Heart right ventricle (tissue), 16 donors: Measurements from ENCODE around the gene MIF. TPM values are rescaled to one million over a fixed set of nuclear protein-coding genes. Genes with fewer than 3 reads are reported as not detected.

ENCODE experiments used
- ATAC-seq, 8 donors: fragments of 200-7000 bp; cut with Tn5 transposase; one replicate each; pipeline ENCODE4 v1.9.1; 2020; ENCODE audit warnings: mild to moderate bottlenecking in 8 of 8, moderate library complexity in 8 of 8, moderate number of reproducible peaks in 1 of 8
- DNase-seq, 2 donors: peaks; one replicate each; pipeline ENCODE4 v3.0.0-alpha.2; 2020
- H3K27ac ChIP-seq, 10 donors: fragments of 200-600 bp; sonication (generic) in 2 of 10; one replicate each; pipeline versions ENCODE4 v1.5.0 to v1.8.0; 2020 to 2022; ENCODE audit warnings: mild to moderate bottlenecking in 3 of 10
- H3K27me3 ChIP-seq, 7 donors: fragments of 200-600 bp; one replicate each; pipeline ENCODE4 v1.8.0; 2021 to 2022; ENCODE audit warnings: mild to moderate bottlenecking in 2 of 7
- H3K36me3 ChIP-seq, 9 donors: fragments of 200-600 bp; sonication (generic) in 1 of 9; one replicate each; pipeline versions ENCODE4 v1.5.0 to v1.8.0; 2020 to 2022; ENCODE audit warnings: mild to moderate bottlenecking in 2 of 9
- H3K4me1 ChIP-seq, 9 donors: fragments of 200-600 bp; sonication (generic) in 1 of 9; one replicate each; pipeline versions ENCODE4 v1.5.0 to v1.8.0; 2020 to 2022; ENCODE audit warnings: mild to moderate bottlenecking in 4 of 9
- H3K4me3 ChIP-seq, 10 donors: fragments of 200-600 bp; sonication (generic) in 2 of 10; one replicate each; pipeline versions ENCODE4 v1.5.0 to v1.8.0; 2020 to 2022; ENCODE audit warnings: mild to moderate bottlenecking in 7 of 10, moderate library complexity in 2 of 10
- H3K9me3 ChIP-seq, 11 donors: fragments of 200-600 bp in 10 of 11; sonication (generic) in 2 of 11; one replicate each; pipeline versions ENCODE4 v1.5.0 to v1.8.0; 2013 to 2022; ENCODE audit warnings: mild to moderate bottlenecking in 2 of 11, control low read depth in 1 of 11, moderate library complexity in 1 of 11
- WGBS, 2 donors: extraction: QIAGEN DNeasy Blood & Tissue Kit; methylation state at CpG; one replicate each; pipeline ENCODE4 v1.1.7; 2013; ENCODE audit warnings: inconsistent platforms in 1 of 2; 5-methylcytosine and 5-hydroxymethylcytosine counted together
- intact Hi-C, 10 donors: fragments of 100-400 bp; cut with DNase I; formaldehyde crosslinking; loops; one replicate each; pipeline versions ENCODE4 v1.11.1 to v1.14.2; 2022
- polyA plus RNA-seq, 2 donors: library from polyadenylated mRNA; stranded (reverse); fragments of 200-250 nt; gene quantifications; one replicate each; pipeline ENCODE4 v1.2.3, GENCODE V29; 2013
- total RNA-seq, 10 donors: library from RNA; stranded (reverse); fragmentation: NEBNext Ultra II Directional in 3 of 10; extraction: Animal tissue kit (Norgen Biotek cat#: 25700) in 3 of 10; gene quantifications; one replicate each; pipeline versions ENCODE4 v1.2.1 to v1.2.4, GENCODE V29; 2021 to 2023
- TF ChIP-seq, protein P1 (sequence below), 9 donors: fragments of 200-600 bp; sonication (generic) in 2 of 9; IDR thresholded peaks; one replicate each; pipeline versions ENCODE4 v1.5.0 to v1.8.0; 2021 to 2022; ENCODE audit warnings: antibody characterized with exemption in 9 of 9, mild to moderate bottlenecking in 5 of 9, moderate library complexity in 1 of 9
- donor health status: Arrhythmogenic right ventricular cardiomyopathy.
- donor health status: ischemic (EF 13 %, LVEDD 7.1; RV severe dilation, severe dysfunction).
- donor health status: healthy with polysubstance abuse.
- donor health status: DM: no; HTN: yes; CAD: no.
- donor health status: DM: no; HTN: no; CAD: no.
- donor health status: ischemic (EF 25% LVEDD 6.9; RV normal size, moderate dysfunction).
- donor health status: ischemic (EF 25% LVEDD 5.7; RV mildly dilated, moderate dysfunction).
- donor health status: healthy.
- donor health status: DM: yes; HTN: yes; CAD: no.
- donor health status: Ischemic cardiomyopathy.
- donor health status: ischemic (EF 35%, LVEDD 5.7; RV mildly dilated, moderate dysfunction).
- donor health status: nonischemic (EF 11% LVEDD 7.7; RV severe dilation, severe dysfunction).
- donor health status: DM: yes; HTN: yes; CAD: no.
- donor health status: PGD.
- donor health status: ischemic (EF 29% LVEDD 5.4; RV normal size, mild dysfunction).
- donor health status: nonischemic (EF 23%, LVEDD 6.1; RV moderate dilation, normal function).

Gene MIF
- total and polyA plus RNA-seq, 12 donors, result 135 to 634 (median 228) TPM

GRCh38 chr22:23884140-23884539 is 10.0 kb upstream of the MIF start:
- H3K27me3 ChIP-seq, result no peaks in the 10 kb centered on the region
- no peaks in the 10 kb centered on the region for H3K9me3 ChIP-seq
- H3K27ac ChIP-seq, result no peak overlapping the region
- no peak overlapping the region for H3K4me3 ChIP-seq
- no peak for DNase-seq
- H3K36me3 ChIP-seq, result peaks cover 0 to 65% (median 0%) of the 10 kb centered on the region in 9 donors
- 88 to 94% methylated on average over 9 of the region's 9 CpGs for WGBS, 2 donors
- intact Hi-C loops, result no loop called here
- H3K4me1 ChIP-seq, result peaks cover 0 to 7% (median 0%) of the 10 kb centered on the region in 9 donors
- TF ChIP-seq, protein P1, sequence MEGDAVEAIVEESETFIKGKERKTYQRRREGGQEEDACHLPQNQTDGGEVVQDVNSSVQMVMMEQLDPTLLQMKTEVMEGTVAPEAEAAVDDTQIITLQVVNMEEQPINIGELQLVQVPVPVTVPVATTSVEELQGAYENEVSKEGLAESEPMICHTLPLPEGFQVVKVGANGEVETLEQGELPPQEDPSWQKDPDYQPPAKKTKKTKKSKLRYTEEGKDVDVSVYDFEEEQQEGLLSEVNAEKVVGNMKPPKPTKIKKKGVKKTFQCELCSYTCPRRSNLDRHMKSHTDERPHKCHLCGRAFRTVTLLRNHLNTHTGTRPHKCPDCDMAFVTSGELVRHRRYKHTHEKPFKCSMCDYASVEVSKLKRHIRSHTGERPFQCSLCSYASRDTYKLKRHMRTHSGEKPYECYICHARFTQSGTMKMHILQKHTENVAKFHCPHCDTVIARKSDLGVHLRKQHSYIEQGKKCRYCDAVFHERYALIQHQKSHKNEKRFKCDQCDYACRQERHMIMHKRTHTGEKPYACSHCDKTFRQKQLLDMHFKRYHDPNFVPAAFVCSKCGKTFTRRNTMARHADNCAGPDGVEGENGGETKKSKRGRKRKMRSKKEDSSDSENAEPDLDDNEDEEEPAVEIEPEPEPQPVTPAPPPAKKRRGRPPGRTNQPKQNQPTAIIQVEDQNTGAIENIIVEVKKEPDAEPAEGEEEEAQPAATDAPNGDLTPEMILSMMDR (IDR thresholded peaks at IDR 0.05), result no peak
- ATAC-seq, result peak in 2 of 8 donors; percentile 16 to 24

DNA sequence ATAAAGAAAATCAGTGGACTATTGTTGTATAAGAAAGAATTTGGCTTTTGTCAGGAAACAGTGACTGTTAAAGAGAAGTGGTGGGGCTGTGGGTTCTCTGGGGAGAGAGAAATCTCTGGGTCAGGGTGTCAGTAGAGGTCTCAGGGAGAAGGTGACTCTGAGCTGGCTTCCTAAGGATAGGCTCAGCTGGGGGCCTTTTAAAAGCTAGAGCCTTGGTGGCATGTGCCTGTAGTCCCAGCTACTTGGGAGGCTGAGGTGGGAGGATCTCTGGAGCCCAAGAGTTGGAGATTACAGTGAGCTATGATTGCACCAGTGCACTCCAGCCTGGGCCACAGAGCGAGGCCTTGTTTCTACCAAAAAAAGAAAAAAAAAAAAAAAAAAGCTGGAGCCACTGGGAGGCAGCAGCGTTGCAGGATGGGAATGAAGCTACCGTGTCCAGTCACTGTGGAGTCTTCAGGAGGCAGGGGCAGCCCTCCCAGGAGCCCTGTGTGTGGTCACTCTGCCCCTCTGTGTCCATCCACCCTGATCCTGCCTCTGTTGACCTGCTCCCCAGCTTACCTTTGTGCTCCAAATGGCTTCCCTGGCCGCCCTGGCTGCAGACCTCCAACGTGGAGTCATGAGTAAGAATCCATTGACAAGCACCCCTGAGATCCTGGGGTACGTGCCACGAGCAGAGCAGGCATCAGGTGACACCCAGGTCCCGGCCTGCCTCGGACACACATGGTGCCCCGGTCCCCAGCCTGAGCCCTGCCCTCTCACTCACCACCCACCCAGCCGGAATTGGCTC is 5.4 kb upstream of the MIF start:
- 76 to 84% methylated on average over 11 of the region's 11 CpGs for WGBS, 2 donors
- Histone ChIP-seq H3K4me3 (no peak overlapping the region), H3K9me3 (no peaks in the 10 kb centered on the region), H3K27me3 (no peaks in the 10 kb centered on the region), H3K27ac (peak overlapping the region in 3 of 10 donors; percentile 1 to 56 (median 21)), H3K4me1 (peaks cover 0 to 13% (median 4%) of the 10 kb centered on the region in 9 donors), H3K36me3 (peaks cover 0 to 26% (median 0%) of the 10 kb centered on the region in 9 donors)
- ATAC-seq, result no peak
- intact Hi-C loops, result no loop called here
- no peak for DNase-seq
- TF ChIP-seq, protein P1 (IDR thresholded peaks at IDR 0.05), result peak in 3 of 9 donors; percentile 13 to 19 (median 14)

GRCh38 chr22:23889620-23890019 is 4.6 kb upstream of the MIF start:
- peak in 1 of 2 donors; percentile 43 for DNase-seq
- Histone ChIP-seq H3K27ac (peak overlapping the region in 1 of 10 donors; percentile 56), H3K4me3 (no peak overlapping the region), H3K9me3 (no peaks in the 10 kb centered on the region), H3K27me3 (no peaks in the 10 kb centered on the region), H3K4me1 (peaks cover 0 to 16% (median 8%) of the 10 kb centered on the region in 9 donors), H3K36me3 (peaks cover 0 to 20% (median 0%) of the 10 kb centered on the region in 9 donors)
- ATAC-seq, result no peak
- intact Hi-C loops, result loop anchor here in 1 of 10 donors (5.0 kb wide), 1 partner anchor 32 kb away; the partner anchor contains the start of gene SLC2A11
- 60 to 65% methylated on average over 5 of the region's 5 CpGs for WGBS, 2 donors
- TF ChIP-seq, protein P1 (IDR thresholded peaks at IDR 0.05), result no peak

DNA sequence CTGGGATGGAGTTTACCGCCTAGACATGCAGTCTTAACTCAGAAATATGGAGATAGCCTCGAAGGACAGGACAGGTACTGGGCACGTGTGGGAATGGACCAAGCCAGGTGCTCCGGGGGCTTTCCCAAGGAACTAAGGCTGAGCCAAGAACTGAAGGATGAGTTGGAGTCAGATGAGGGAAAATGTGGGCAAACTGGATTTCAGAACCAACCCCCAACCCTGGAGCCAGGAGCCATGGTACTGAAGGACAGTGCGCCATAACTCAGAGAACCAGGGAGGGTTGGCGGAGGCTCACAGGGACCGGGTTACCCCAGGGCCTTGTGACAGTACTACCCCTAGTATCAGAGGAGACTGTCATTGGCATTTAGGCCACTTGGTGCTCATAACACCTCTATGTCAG is 2.5 kb upstream of the MIF start:
- ATAC-seq (no peak), DNase-seq (no peak)
- H3K9me3 ChIP-seq, result no peaks in the 10 kb centered on the region
- WGBS, 2 donors, result 90 to 91% methylated on average over 7 of the region's 7 CpGs
- peaks cover 7 to 37% (median 24%) of the 10 kb centered on the region in 9 donors for H3K4me1 ChIP-seq
- peaks cover 0 to 19% (median 2%) of the 10 kb centered on the region in 9 donors for H3K36me3 ChIP-seq
- H3K27ac ChIP-seq, result no peak overlapping the region
- TF ChIP-seq, protein P1 (IDR thresholded peaks at IDR 0.05), result no peak
- no peaks in the 10 kb centered on the region for H3K27me3 ChIP-seq
- intact Hi-C loops, result loop anchor here in 1 of 10 donors (5.0 kb wide), 1 partner anchor 34 kb away; the partner anchor contains the start of gene SLC2A11
- no peak overlapping the region for H3K4me3 ChIP-seq
